RWPE1 (cell line): ENCODE results near the gene NRXN3.

Experiments used
- CTCF ChIA-PET: fragments of 350-600 bp; sonication (Branson Sonifier 250); formaldehyde crosslinking; extraction: SDS; loops from one replicate; lab custom pipeline; 2021; lab: Yijun Ruan, JAX
- POLR2A ChIA-PET: fragments of 400-600 bp; formaldehyde crosslinking; extraction: SDS; loops from one replicate; lab custom pipeline; 2020; ENCODE audit warnings: antibody characterized with exemption; ENCODE audit not compliant: low non-redundant PET; lab: Yijun Ruan, JAX
- DNase-seq: peaks from one replicate; pipeline ENCODE4 v3.0.0; 2012; ENCODE audit warnings: low spot score
- H3K27ac ChIP-seq: fragments of 450-650 bp; 2 replicates; pipeline ENCODE4 v1.5.1; 2017
- CTCF ChIP-seq: fragments of 450-650 bp; conservative IDR thresholded peaks from 2 replicates; pipeline ENCODE4 v1.5.1; 2017; ENCODE audit warnings: low read depth, mild to moderate bottlenecking

NRXN3 gene

GRCh38 chr14:79037106-79037505 is 866.9 kb downstream of the NRXN3 start:
- ChIA-PET POLR2A (no interaction called here), CTCF (no interaction called here)
- no peak overlapping the region for H3K27ac ChIP-seq
- TF ChIP-seq CTCF: no peak
- DNase-seq: no peak

GRCh38 chr14:79037593-79037992 is 867.4 kb downstream of the NRXN3 start:
- no peak for DNase-seq
- ChIA-PET CTCF (no interaction called here), POLR2A (no interaction called here)
- H3K27ac ChIP-seq: no peak overlapping the region
- no peak for TF ChIP-seq CTCF

GRCh38 chr14:79040790-79041189 is 870.6 kb downstream of the NRXN3 start:
- no peak overlapping the region for H3K27ac ChIP-seq
- ChIA-PET CTCF (interaction anchor here (0.8 kb wide), 1 partner anchor 16 kb away, joined by 3 read pairs; no protein-coding TSS in a partner anchor), POLR2A (no interaction called here)
- no peak for TF ChIP-seq CTCF
- no peak for DNase-seq

- no peak overlapping the region for H3K27ac ChIP-seq
- POLR2A ChIA-PET: no interaction called here
- DNase-seq: no peak
- TF ChIP-seq CTCF: no peak
- CTCF ChIA-PET: interaction anchor here (0.6 kb wide), 1 partner anchor 9 kb away, joined by 4 read pairs; no protein-coding TSS in a partner anchor
These were observed 873.2 kb downstream of the NRXN3 start for GRCh38 chr14:79043194-79043889.

GRCh38 chr14:79044894-79045624 is 874.9 kb downstream of the NRXN3 start:
- CTCF ChIA-PET: interaction anchor here (0.6 to 0.7 kb wide), 2 partner anchors 71 to 1255 kb away, joined by 3 read pairs; no protein-coding TSS in a partner anchor
- peak overlapping the region; percentile 43; the same call in 1 of the 2 replicates for H3K27ac ChIP-seq
- POLR2A ChIA-PET: no interaction called here
- TF ChIP-seq CTCF: no peak
- DNase-seq: peak; percentile 91

GRCh38 chr14:79050787-79051727 is 880.9 kb downstream of the NRXN3 start:
- ChIA-PET CTCF (no interaction called here), POLR2A (no interaction called here)
- no peak for DNase-seq
- no peak for TF ChIP-seq CTCF
- H3K27ac ChIP-seq: no peak overlapping the region
